ENCODE results near the gene GRK5. TPM values are rescaled to one million over a fixed set of nuclear protein-coding genes. Genes with fewer than 3 reads are reported as not detected.

Gene GRK5
- total RNA-seq, 1 experiment from 2014 or later = 0.82 TPM

DNA sequence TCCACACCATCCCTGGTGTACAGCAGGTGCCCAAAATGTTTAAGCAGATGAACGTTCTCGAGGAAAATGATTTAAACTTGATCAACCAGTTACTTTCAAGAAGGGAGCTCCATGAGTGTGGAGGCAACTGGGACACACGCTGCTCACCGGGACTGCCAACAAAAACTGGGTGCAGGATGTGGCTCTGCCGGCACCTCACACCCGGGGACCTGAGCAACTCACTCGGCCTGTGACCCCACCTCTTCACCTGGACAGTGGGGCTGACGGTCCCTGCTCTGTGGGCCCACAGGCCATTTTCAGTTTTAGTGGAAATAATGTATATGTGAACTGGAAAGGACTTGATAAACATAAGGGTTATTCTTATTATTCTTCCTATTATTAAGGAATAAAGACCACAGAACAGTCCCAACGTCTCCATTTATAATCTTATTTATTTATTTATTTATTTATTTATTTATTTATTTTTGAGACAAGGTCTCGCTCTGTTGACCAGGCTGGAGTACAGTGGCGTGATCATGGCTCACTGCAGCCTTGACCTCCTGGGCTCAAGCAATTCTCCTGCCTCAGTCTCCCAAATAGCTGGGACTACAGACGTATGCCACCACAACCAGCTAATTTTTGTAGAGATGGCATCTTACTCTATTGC lies 274.5 kb downstream of the GRK5 start:
- ChIA-PET CTCF (no interaction called here), POLR2A (no interaction called here)
- H3K27ac Mint-ChIP-seq (ENCODE audit: low read depth, unreplicated experiment) = no peak overlapping the region
- peaks cover 53% of the 10 kb centered on the region for H3K27me3 Mint-ChIP-seq (ENCODE audit: insufficient read depth, unreplicated experiment)
- DNase-seq (ENCODE audit: unreplicated experiment) = no peak
- BruUV-seq (replicated peaks) = no TSS peak
- TF ChIP-seq, protein P1, sequence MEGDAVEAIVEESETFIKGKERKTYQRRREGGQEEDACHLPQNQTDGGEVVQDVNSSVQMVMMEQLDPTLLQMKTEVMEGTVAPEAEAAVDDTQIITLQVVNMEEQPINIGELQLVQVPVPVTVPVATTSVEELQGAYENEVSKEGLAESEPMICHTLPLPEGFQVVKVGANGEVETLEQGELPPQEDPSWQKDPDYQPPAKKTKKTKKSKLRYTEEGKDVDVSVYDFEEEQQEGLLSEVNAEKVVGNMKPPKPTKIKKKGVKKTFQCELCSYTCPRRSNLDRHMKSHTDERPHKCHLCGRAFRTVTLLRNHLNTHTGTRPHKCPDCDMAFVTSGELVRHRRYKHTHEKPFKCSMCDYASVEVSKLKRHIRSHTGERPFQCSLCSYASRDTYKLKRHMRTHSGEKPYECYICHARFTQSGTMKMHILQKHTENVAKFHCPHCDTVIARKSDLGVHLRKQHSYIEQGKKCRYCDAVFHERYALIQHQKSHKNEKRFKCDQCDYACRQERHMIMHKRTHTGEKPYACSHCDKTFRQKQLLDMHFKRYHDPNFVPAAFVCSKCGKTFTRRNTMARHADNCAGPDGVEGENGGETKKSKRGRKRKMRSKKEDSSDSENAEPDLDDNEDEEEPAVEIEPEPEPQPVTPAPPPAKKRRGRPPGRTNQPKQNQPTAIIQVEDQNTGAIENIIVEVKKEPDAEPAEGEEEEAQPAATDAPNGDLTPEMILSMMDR (IDR thresholded peaks at IDR 0.05; ENCODE audit: unreplicated experiment) = no peak
- H3K4me3 Mint-ChIP-seq (ENCODE audit: unreplicated experiment) = no peak overlapping the region
- no peaks in the 10 kb centered on the region for H3K36me3 Mint-ChIP-seq (ENCODE audit: insufficient read depth, unreplicated experiment)
- peaks cover 5% of the 10 kb centered on the region for H3K4me1 Mint-ChIP-seq (ENCODE audit: insufficient read depth, unreplicated experiment)
- H3K9me3 Mint-ChIP-seq (ENCODE audit: unreplicated experiment) = peaks cover 8% of the 10 kb centered on the region
- intact Hi-C loops (cut with micrococcal nuclease) = no loop called here

DNA sequence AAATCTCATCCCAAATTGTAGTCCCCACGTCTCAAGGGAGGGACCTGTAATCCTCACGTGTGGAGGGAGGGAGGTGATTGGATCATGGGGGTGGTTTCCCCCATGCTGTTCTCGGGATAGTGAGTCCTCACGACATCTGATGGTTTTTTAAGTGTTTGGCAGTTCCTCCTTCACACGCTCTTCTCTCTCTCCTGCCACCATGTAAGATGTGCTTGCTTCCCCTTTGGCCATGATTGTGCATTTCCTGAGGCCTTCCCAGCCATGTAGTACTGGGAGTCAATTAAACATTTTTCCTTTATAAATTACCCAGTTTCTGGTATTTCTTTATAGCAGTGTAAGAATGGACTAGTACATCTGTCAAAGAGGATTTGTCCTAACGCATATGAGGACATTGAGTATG lies 275.6 kb downstream of the GRK5 start:
- no TSS peak for BruUV-seq (replicated peaks)
- Mint-ChIP-seq H3K27me3 (ENCODE audit: insufficient read depth, unreplicated experiment) (peaks cover 42% of the 10 kb centered on the region), H3K9me3 (ENCODE audit: unreplicated experiment) (peaks cover 8% of the 10 kb centered on the region), H3K4me1 (ENCODE audit: insufficient read depth, unreplicated experiment) (peaks cover 5% of the 10 kb centered on the region), H3K27ac (ENCODE audit: low read depth, unreplicated experiment) (no peak overlapping the region), H3K4me3 (ENCODE audit: unreplicated experiment) (no peak overlapping the region), H3K36me3 (ENCODE audit: insufficient read depth, unreplicated experiment) (no peaks in the 10 kb centered on the region)
- intact Hi-C loops (cut with micrococcal nuclease) = no loop called here
- CTCF ChIA-PET = no interaction called here
- DNase-seq (ENCODE audit: unreplicated experiment) = no peak
- POLR2A ChIA-PET = no interaction called here
- TF ChIP-seq, protein P1 (IDR thresholded peaks at IDR 0.05; ENCODE audit: unreplicated experiment) = no peak

DNA sequence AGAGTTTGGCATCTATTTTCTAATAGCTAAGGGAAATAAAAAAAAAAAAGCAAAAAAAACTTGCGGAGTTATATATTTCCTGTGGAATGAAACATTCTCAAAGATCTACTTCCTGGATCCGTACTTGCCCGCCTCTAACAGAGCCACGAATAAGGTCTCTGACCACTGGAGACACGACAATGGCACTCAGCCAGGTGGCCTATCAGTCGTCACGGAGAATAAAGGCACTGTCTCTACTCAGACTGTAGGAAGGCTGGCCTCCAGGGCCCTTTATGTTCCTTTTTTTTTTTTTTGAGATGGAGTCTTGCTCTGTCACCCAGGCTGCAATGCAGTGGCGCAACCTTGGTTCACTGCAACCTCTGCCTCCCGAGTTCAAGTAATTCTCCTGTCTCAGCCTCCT lies 276.5 kb downstream of the GRK5 start:
- CTCF ChIA-PET = no interaction called here
- intact Hi-C loops (cut with micrococcal nuclease) = no loop called here
- TF ChIP-seq, protein P1 (IDR thresholded peaks at IDR 0.05; ENCODE audit: unreplicated experiment) = no peak
- no TSS peak for BruUV-seq (replicated peaks)
- DNase-seq (ENCODE audit: unreplicated experiment) = no peak
- H3K36me3 Mint-ChIP-seq (ENCODE audit: insufficient read depth, unreplicated experiment) = no peaks in the 10 kb centered on the region
- H3K27me3 Mint-ChIP-seq (ENCODE audit: insufficient read depth, unreplicated experiment) = peaks cover 34% of the 10 kb centered on the region
- POLR2A ChIA-PET = no interaction called here
- peaks cover 8% of the 10 kb centered on the region for H3K9me3 Mint-ChIP-seq (ENCODE audit: unreplicated experiment)
- no peak overlapping the region for H3K4me3 Mint-ChIP-seq (ENCODE audit: unreplicated experiment)
- no peak overlapping the region for H3K27ac Mint-ChIP-seq (ENCODE audit: low read depth, unreplicated experiment)
- H3K4me1 Mint-ChIP-seq (ENCODE audit: insufficient read depth, unreplicated experiment) = peaks cover 5% of the 10 kb centered on the region

DNA sequence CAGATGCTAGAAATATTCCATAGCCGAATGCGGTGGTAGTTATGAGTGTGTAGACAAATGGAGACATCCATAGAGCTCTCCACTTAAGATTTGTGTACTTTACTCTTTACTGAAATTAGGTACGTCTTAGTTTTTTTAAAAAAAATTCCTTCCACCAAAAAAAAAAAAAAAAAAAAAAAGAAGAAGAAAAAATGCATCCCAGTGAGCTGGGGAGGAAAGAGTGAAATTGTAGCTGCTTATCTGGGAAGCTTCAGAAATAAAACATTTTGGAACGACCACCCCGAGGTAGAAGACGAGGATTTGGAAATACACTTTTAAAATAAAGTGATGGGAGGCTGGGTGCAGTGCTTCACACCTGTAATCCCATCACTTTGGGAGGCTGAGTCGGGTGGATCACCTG lies 281.3 kb downstream of the GRK5 start:
- TF ChIP-seq, protein P1 (IDR thresholded peaks at IDR 0.05; ENCODE audit: unreplicated experiment) = no peak

More for the DNA sequence above, 281.3 kb downstream of the GRK5 start:
- Mint-ChIP-seq H3K27ac (ENCODE audit: low read depth, unreplicated experiment) (no peak overlapping the region), H3K27me3 (ENCODE audit: insufficient read depth, unreplicated experiment) (no peaks in the 10 kb centered on the region), H3K36me3 (ENCODE audit: insufficient read depth, unreplicated experiment) (no peaks in the 10 kb centered on the region), H3K4me3 (ENCODE audit: unreplicated experiment) (no peak overlapping the region), H3K9me3 (ENCODE audit: unreplicated experiment) (no peaks in the 10 kb centered on the region), H3K4me1 (ENCODE audit: insufficient read depth, unreplicated experiment) (no peaks in the 10 kb centered on the region)
- ChIA-PET CTCF (interaction anchor here (1.1 to 2.0 kb wide), 3 partner anchors 11 to 103 kb away, joined by 3 to 6 read pairs (median 5); no protein-coding TSS in a partner anchor), POLR2A (no interaction called here)
- intact Hi-C loops (cut with micrococcal nuclease) = no loop called here
- DNase-seq (ENCODE audit: unreplicated experiment) = no peak
- BruUV-seq (replicated peaks) = no TSS peak
